Fibroblast of villous mesenchyme (primary cell): ENCODE measurements around the gene DIP2A. TPM values are rescaled to one million over a fixed set of nuclear protein-coding genes. Genes with fewer than 3 reads are reported as not detected.

Experiments
- DNase-seq: peaks from one replicate; pipeline ENCODE4 v3.0.0-alpha.2; 2010; ENCODE audit warnings: low read depth
- H3K4me3 ChIP-seq: 2 replicates; pipeline ENCODE4 v1.5.1; 2011; ENCODE audit warnings: low read depth, mild to moderate bottlenecking, low read length
- CTCF ChIP-seq: IDR thresholded peaks from 2 replicates; pipeline ENCODE4 v1.5.1; 2012; ENCODE audit warnings: low read depth, mild to moderate bottlenecking, low read length; ENCODE audit not compliant: insufficient read depth
- total RNA-seq: library from RNA; depleted of rRNA; stranded (reverse); fragments of >200 nt; gene quantifications from 2 replicates; pipeline ENCODE4 v1.2.3, GENCODE V29; 2012

Gene DIP2A
- total RNA-seq, 1 donor = 32.0 TPM

- peak; percentile 60 for DNase-seq
- no peak overlapping the region for H3K4me3 ChIP-seq
- no peak for TF ChIP-seq CTCF
These were observed 86.7 kb downstream of the DIP2A start for GRCh38 chr21:46545363-46545762.

GRCh38 chr21:46545911-46546310, 87.2 kb downstream of the DIP2A start:
- no peak for TF ChIP-seq CTCF
- DNase-seq = no peak
- no peak overlapping the region for H3K4me3 ChIP-seq

GRCh38 chr21:46546799-46547198, 88.1 kb downstream of the DIP2A start:
- no peak for DNase-seq
- H3K4me3 ChIP-seq = no peak overlapping the region
- TF ChIP-seq CTCF = no peak

- no peak overlapping the region for H3K4me3 ChIP-seq
- no peak for DNase-seq
- TF ChIP-seq CTCF = no peak
These were observed 91.0 kb downstream of the DIP2A start for GRCh38 chr21:46549650-46550049.

- no peak for DNase-seq
- no peak for TF ChIP-seq CTCF
- H3K4me3 ChIP-seq = no peak overlapping the region
These were observed 91.6 kb downstream of the DIP2A start for GRCh38 chr21:46550116-46550941.

- no peak overlapping the region for H3K4me3 ChIP-seq
- no peak for DNase-seq
- no peak for TF ChIP-seq CTCF
These were observed 93.0 kb downstream of the DIP2A start for GRCh38 chr21:46551636-46552241.
